Heart right ventricle (tissue), 16 donors: ENCODE data around the gene UBA7. TPM values are rescaled to one million over a fixed set of nuclear protein-coding genes. Genes with fewer than 3 reads are reported as not detected.

ENCODE experiments used
- ATAC-seq, 8 donors: fragments of 200-7000 bp; cut with Tn5 transposase; one replicate each; pipeline ENCODE4 v1.9.1; 2020; ENCODE audit warnings: mild to moderate bottlenecking in 8 of 8, moderate library complexity in 8 of 8, moderate number of reproducible peaks in 1 of 8
- DNase-seq, 2 donors: peaks; one replicate each; pipeline ENCODE4 v3.0.0-alpha.2; 2020
- H3K27ac ChIP-seq, 10 donors: fragments of 200-600 bp; sonication (generic) in 2 of 10; one replicate each; pipeline versions ENCODE4 v1.5.0 to v1.8.0; 2020 to 2022; ENCODE audit warnings: mild to moderate bottlenecking in 3 of 10
- H3K27me3 ChIP-seq, 7 donors: fragments of 200-600 bp; one replicate each; pipeline ENCODE4 v1.8.0; 2021 to 2022; ENCODE audit warnings: mild to moderate bottlenecking in 2 of 7
- H3K36me3 ChIP-seq, 9 donors: fragments of 200-600 bp; sonication (generic) in 1 of 9; one replicate each; pipeline versions ENCODE4 v1.5.0 to v1.8.0; 2020 to 2022; ENCODE audit warnings: mild to moderate bottlenecking in 2 of 9
- H3K4me1 ChIP-seq, 9 donors: fragments of 200-600 bp; sonication (generic) in 1 of 9; one replicate each; pipeline versions ENCODE4 v1.5.0 to v1.8.0; 2020 to 2022; ENCODE audit warnings: mild to moderate bottlenecking in 4 of 9
- H3K4me3 ChIP-seq, 10 donors: fragments of 200-600 bp; sonication (generic) in 2 of 10; one replicate each; pipeline versions ENCODE4 v1.5.0 to v1.8.0; 2020 to 2022; ENCODE audit warnings: mild to moderate bottlenecking in 7 of 10, moderate library complexity in 2 of 10
- H3K9me3 ChIP-seq, 11 donors: fragments of 200-600 bp in 10 of 11; sonication (generic) in 2 of 11; one replicate each; pipeline versions ENCODE4 v1.5.0 to v1.8.0; 2013 to 2022; ENCODE audit warnings: mild to moderate bottlenecking in 2 of 11, control low read depth in 1 of 11, moderate library complexity in 1 of 11
- WGBS, 2 donors: extraction: QIAGEN DNeasy Blood & Tissue Kit; methylation state at CpG; one replicate each; pipeline ENCODE4 v1.1.7; 2013; ENCODE audit warnings: inconsistent platforms in 1 of 2; 5-methylcytosine and 5-hydroxymethylcytosine counted together
- intact Hi-C, 10 donors: fragments of 100-400 bp; cut with DNase I; formaldehyde crosslinking; loops; one replicate each; pipeline versions ENCODE4 v1.11.1 to v1.14.2; 2022
- polyA plus RNA-seq, 2 donors: library from polyadenylated mRNA; stranded (reverse); fragments of 200-250 nt; gene quantifications; one replicate each; pipeline ENCODE4 v1.2.3, GENCODE V29; 2013
- total RNA-seq, 10 donors: library from RNA; stranded (reverse); fragmentation: NEBNext Ultra II Directional in 3 of 10; extraction: Animal tissue kit (Norgen Biotek cat#: 25700) in 3 of 10; gene quantifications; one replicate each; pipeline versions ENCODE4 v1.2.1 to v1.2.4, GENCODE V29; 2021 to 2023
- TF ChIP-seq, protein P1 (sequence below), 9 donors: fragments of 200-600 bp; sonication (generic) in 2 of 9; IDR thresholded peaks; one replicate each; pipeline versions ENCODE4 v1.5.0 to v1.8.0; 2021 to 2022; ENCODE audit warnings: antibody characterized with exemption in 9 of 9, mild to moderate bottlenecking in 5 of 9, moderate library complexity in 1 of 9
- donor health status: Arrhythmogenic right ventricular cardiomyopathy.
- donor health status: ischemic (EF 13 %, LVEDD 7.1; RV severe dilation, severe dysfunction).
- donor health status: healthy with polysubstance abuse.
- donor health status: DM: no; HTN: yes; CAD: no.
- donor health status: DM: no; HTN: no; CAD: no.
- donor health status: ischemic (EF 25% LVEDD 6.9; RV normal size, moderate dysfunction).
- donor health status: ischemic (EF 25% LVEDD 5.7; RV mildly dilated, moderate dysfunction).
- donor health status: healthy.
- donor health status: DM: yes; HTN: yes; CAD: no.
- donor health status: Ischemic cardiomyopathy.
- donor health status: ischemic (EF 35%, LVEDD 5.7; RV mildly dilated, moderate dysfunction).
- donor health status: nonischemic (EF 11% LVEDD 7.7; RV severe dilation, severe dysfunction).
- donor health status: DM: yes; HTN: yes; CAD: no.
- donor health status: PGD.
- donor health status: ischemic (EF 29% LVEDD 5.4; RV normal size, mild dysfunction).
- donor health status: nonischemic (EF 23%, LVEDD 6.1; RV moderate dilation, normal function).

UBA7 gene
- total and polyA plus RNA-seq, 12 donors, result 12.0 to 57.6 (median 22.0) TPM

DNA sequence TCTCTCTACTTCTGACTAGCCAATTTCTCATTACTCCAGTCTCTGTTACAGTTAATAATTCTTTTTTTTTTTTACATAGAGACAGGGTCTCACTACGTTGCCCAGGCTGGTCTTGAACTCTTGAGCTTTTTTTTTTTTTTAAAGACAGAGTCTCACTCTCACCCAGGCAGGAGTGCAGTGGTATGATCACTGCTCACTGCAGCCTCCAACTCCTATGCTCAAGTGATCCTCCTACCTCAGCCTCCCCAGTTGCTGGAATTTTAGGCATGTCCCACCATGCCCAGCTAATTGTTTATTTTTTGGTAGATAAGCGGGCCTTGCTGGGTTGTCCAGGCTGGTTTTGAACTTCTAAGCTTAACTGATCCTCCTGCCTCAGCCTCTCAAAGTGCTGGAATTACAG lies 41.0 kb downstream of the UBA7 start:
- ATAC-seq (no peak), DNase-seq (no peak)
- intact Hi-C loops, result no loop called here
- Histone ChIP-seq H3K4me1 (peaks cover 0 to 13% (median 5%) of the 10 kb centered on the region in 9 donors), H3K27me3 (no peaks in the 10 kb centered on the region), H3K36me3 (peaks cover 0 to 52% (median 5%) of the 10 kb centered on the region in 9 donors), H3K27ac (no peak overlapping the region), H3K4me3 (no peak overlapping the region), H3K9me3 (no peaks in the 10 kb centered on the region)
- TF ChIP-seq, protein P1, sequence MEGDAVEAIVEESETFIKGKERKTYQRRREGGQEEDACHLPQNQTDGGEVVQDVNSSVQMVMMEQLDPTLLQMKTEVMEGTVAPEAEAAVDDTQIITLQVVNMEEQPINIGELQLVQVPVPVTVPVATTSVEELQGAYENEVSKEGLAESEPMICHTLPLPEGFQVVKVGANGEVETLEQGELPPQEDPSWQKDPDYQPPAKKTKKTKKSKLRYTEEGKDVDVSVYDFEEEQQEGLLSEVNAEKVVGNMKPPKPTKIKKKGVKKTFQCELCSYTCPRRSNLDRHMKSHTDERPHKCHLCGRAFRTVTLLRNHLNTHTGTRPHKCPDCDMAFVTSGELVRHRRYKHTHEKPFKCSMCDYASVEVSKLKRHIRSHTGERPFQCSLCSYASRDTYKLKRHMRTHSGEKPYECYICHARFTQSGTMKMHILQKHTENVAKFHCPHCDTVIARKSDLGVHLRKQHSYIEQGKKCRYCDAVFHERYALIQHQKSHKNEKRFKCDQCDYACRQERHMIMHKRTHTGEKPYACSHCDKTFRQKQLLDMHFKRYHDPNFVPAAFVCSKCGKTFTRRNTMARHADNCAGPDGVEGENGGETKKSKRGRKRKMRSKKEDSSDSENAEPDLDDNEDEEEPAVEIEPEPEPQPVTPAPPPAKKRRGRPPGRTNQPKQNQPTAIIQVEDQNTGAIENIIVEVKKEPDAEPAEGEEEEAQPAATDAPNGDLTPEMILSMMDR (IDR thresholded peaks at IDR 0.05), result no peak
- WGBS, 2 donors, result 96% methylated on average over 2 of the region's 2 CpGs

DNA sequence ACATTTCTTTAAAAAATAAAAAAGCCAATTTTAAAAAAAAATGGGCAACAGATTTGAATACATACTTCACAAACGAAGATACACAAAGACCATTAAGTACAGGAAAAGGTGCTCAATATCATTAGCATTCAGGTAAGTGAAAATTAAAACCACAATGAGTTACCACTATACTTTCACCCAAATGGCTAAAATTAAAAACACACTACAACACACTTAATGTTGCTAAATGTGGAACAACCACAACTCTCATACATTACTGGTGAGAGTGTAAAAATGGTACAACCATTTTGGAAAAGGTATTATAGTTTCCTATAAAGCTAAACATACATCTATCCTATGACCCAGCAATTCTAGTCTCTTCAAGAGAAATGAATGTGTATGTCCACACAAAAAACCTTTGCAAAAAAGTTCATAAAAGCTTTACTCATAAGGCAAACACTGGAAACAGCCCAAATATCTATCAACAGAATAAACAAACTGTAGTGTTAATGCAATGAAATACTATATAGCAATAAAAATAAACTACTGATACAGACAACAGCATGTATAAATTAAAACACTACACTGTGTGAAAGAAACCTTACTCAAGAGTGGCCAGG lies 42.3 kb downstream of the UBA7 start:
- H3K9me3 ChIP-seq, result no peaks in the 10 kb centered on the region
- TF ChIP-seq, protein P1 (IDR thresholded peaks at IDR 0.05), result no peak
- intact Hi-C loops, result no loop called here

DNA sequence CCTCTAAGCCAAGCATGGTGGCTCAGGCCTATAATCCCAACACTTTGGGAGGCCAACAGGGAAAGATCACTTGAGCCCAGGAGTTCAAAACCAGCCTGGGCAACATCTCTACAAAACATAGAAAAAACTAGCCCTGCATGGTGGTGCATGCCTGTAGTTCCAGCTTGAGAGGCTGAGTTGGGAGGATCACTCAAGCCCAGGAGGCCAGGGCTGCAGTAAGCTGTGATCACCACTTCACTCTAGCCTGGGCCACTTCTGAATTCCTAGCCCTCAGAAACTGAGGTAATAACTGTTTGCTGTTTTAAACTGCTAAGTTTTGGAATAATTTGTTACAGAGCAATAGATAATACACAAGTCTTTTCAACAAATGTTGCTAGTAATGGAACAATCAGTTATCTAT lies 43.8 kb downstream of the UBA7 start:
- Histone ChIP-seq H3K27ac (no peak overlapping the region), H3K9me3 (no peaks in the 10 kb centered on the region), H3K4me1 (peaks cover 0 to 6% (median 0%) of the 10 kb centered on the region in 9 donors), H3K27me3 (no peaks in the 10 kb centered on the region), H3K36me3 (peaks cover 0 to 46% (median 0%) of the 10 kb centered on the region in 9 donors), H3K4me3 (no peak overlapping the region)
- no peak for ATAC-seq
- intact Hi-C loops, result no loop called here
- DNase-seq, result no peak
- TF ChIP-seq, protein P1 (IDR thresholded peaks at IDR 0.05), result no peak

More for the DNA sequence above, 42.3 kb downstream of the UBA7 start:
- Histone ChIP-seq H3K27ac (no peak overlapping the region), H3K36me3 (peaks cover 0 to 40% (median 0%) of the 10 kb centered on the region in 9 donors), H3K27me3 (no peaks in the 10 kb centered on the region), H3K4me1 (peaks cover 0 to 13% (median 5%) of the 10 kb centered on the region in 9 donors), H3K4me3 (no peak overlapping the region)
- no peak for ATAC-seq
- WGBS, 2 donors, result 82 to 87% methylated on average over 1 of the region's 1 CpG
- DNase-seq, result no peak

DNA sequence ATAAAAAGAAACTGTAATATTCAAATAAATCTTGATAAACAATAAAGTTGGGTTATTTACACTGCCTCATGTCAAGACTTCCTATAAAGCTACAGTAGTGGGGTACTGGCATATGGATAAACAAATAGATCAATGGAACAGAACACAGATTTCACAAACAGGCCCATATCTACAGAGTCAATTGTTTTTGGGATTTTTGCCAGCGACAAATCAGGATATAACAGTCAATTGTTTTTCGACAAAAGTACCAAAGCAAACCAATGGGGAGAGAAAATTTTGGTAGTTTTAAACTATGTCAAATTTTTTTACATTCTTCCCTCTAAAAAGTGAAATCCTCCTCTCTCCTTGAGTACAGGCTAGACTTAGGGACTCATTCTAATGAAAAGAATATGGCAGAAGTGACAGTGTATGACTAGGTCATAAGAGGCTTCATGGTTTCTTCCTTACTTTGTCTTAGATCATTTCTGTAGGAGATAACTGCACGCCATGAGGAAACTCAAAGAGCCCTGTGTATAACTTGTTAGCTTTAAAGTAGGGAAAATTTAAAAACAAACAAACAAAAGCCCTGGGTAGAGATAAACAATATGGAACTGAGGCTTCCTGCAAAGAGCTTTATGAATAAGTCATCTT lies 44.4 kb downstream of the UBA7 start:
- Histone ChIP-seq H3K27ac (no peak overlapping the region), H3K27me3 (no peaks in the 10 kb centered on the region), H3K4me1 (peaks cover 0 to 4% (median 0%) of the 10 kb centered on the region in 9 donors), H3K36me3 (peaks cover 0 to 51% (median 0%) of the 10 kb centered on the region in 9 donors), H3K4me3 (no peak overlapping the region), H3K9me3 (no peaks in the 10 kb centered on the region)
- 83 to 87% methylated on average over 3 of the region's 3 CpGs for WGBS, 2 donors
- intact Hi-C loops, result no loop called here
- TF ChIP-seq, protein P1 (IDR thresholded peaks at IDR 0.05), result no peak
- DNase-seq (no peak), ATAC-seq (no peak)
